Measurements from ENCODE around the gene WDR82. TPM values are rescaled to one million over a fixed set of nuclear protein-coding genes. Genes with fewer than 3 reads are reported as not detected.
A peak's percentile ranks its signal among the peaks of the same experiment; 100 is the strongest.

The WDR82 gene
- total RNA-seq, 1 donor from 2014 or later = 62.3 TPM

GRCh38 chr3:52311576-52312119 lies 33.2 kb upstream of the WDR82 start:
- intact Hi-C loops (cut with DNase I) = no loop called here

GRCh38 chr3:52310861-52311575 lies 32.6 kb upstream of the WDR82 start:
- ATAC-seq (no peak), DNase-seq (ENCODE audit: missing footprints) (no peak)
- intact Hi-C loops (cut with DNase I) = no loop called here

More at GRCh38 chr3:52311576-52312119, 33.2 kb upstream of the WDR82 start:
- DNase-seq (ENCODE audit: missing footprints) = no peak
- no peak for ATAC-seq

GRCh38 chr3:52308308-52308707 lies 29.9 kb upstream of the WDR82 start:
- DNase-seq (ENCODE audit: missing footprints) = peak; percentile 9
- intact Hi-C loops (cut with DNase I) = no loop called here

GRCh38 chr3:52306978-52307377 lies 28.5 kb upstream of the WDR82 start:
- ATAC-seq (no peak), DNase-seq (ENCODE audit: missing footprints) (peak; percentile 6)
- intact Hi-C loops (cut with DNase I) = no loop called here

More at GRCh38 chr3:52308308-52308707, 29.9 kb upstream of the WDR82 start:
- no peak for ATAC-seq

GRCh38 chr3:52305926-52306325 lies 27.5 kb upstream of the WDR82 start:
- ATAC-seq (no peak), DNase-seq (ENCODE audit: missing footprints) (no peak)
- intact Hi-C loops (cut with DNase I) = no loop called here

GRCh38 chr3:52303811-52304210 lies 25.4 kb upstream of the WDR82 start:
- ATAC-seq (no peak), DNase-seq (ENCODE audit: missing footprints) (no peak)
- intact Hi-C loops (cut with DNase I) = no loop called here

- ATAC-seq (no peak), DNase-seq (ENCODE audit: missing footprints) (no peak)
- intact Hi-C loops (cut with DNase I) = no loop called here
These were observed 24.1 kb upstream of the WDR82 start for GRCh38 chr3:52302426-52303145.

- DNase-seq (ENCODE audit: missing footprints) = no peak
- intact Hi-C loops (cut with DNase I) = no loop called here
These were observed 21.6 kb upstream of the WDR82 start for GRCh38 chr3:52299879-52300611.

GRCh38 chr3:52299247-52299878 lies 20.9 kb upstream of the WDR82 start:
- ATAC-seq = no peak
- no peak for DNase-seq (ENCODE audit: missing footprints)
- intact Hi-C loops (cut with DNase I) = no loop called here

More at GRCh38 chr3:52299879-52300611, 21.6 kb upstream of the WDR82 start:
- peak; percentile 81 for ATAC-seq

- intact Hi-C loops (cut with DNase I) = no loop called here
- ATAC-seq = no peak
These were observed 20.0 kb upstream of the WDR82 start for GRCh38 chr3:52298149-52299098.

GRCh38 chr3:52297242-52298148 lies 19.0 kb upstream of the WDR82 start:
- no peak for DNase-seq (ENCODE audit: missing footprints)
- ATAC-seq = no peak
- intact Hi-C loops (cut with DNase I) = no loop called here

More at GRCh38 chr3:52298149-52299098, 20.0 kb upstream of the WDR82 start:
- DNase-seq (ENCODE audit: missing footprints) = no peak

- DNase-seq (ENCODE audit: missing footprints) (no peak), ATAC-seq (no peak)
- intact Hi-C loops (cut with DNase I) = no loop called here
These were observed 17.3 kb upstream of the WDR82 start for GRCh38 chr3:52295671-52296208.

GRCh38 chr3:52294320-52295150 lies 16.1 kb upstream of the WDR82 start:
- DNase-seq (ENCODE audit: missing footprints) = no peak
- intact Hi-C loops (cut with DNase I) = no loop called here
- ATAC-seq = no peak

- ATAC-seq = no peak
- intact Hi-C loops (cut with DNase I) = no loop called here
- DNase-seq (ENCODE audit: missing footprints) = no peak
These were observed 15.3 kb upstream of the WDR82 start for GRCh38 chr3:52293491-52294319.

Measured in Right ventricle myocardium inferior (tissue), 1 donor.